ENCODE results near the gene NHEJ1. TPM values are rescaled to one million over a fixed set of nuclear protein-coding genes. Genes with fewer than 3 reads are reported as not detected.
A peak's percentile ranks its signal among the peaks of the same experiment; 100 is the strongest.

Gene NHEJ1
- total RNA-seq, 3 donors from 2014 or later, result 13.4 to 19.8 (median 17.6) TPM

- no peak overlapping the region for H3K27ac ChIP-seq
- intact Hi-C loops (cut with DNase I; ENCODE audit: low total_unique reads), result no loop called here
- H3K4me3 ChIP-seq, result no peak overlapping the region
- no peaks in the 10 kb centered on the region for H3K4me1 ChIP-seq
- no peaks in the 10 kb centered on the region for H3K27me3 ChIP-seq
- H3K9me3 ChIP-seq, result no peaks in the 10 kb centered on the region
- no peaks in the 10 kb centered on the region for H3K36me3 ChIP-seq
- DNase-seq (ENCODE audit: low spot score in 2 of 2), result peak in 1 of 2 donors; percentile 56
- no peak for TF ChIP-seq CTCF (IDR thresholded peaks at IDR 0.05)
- TF ChIP-seq POLR2A (IDR thresholded peaks at IDR 0.05), result no peak
- no peak for TF ChIP-seq POLR2AphosphoS5 (IDR thresholded peaks at IDR 0.05)
Measured at GRCh38 chr2:219109471-219109870, 51.1 kb downstream of the NHEJ1 start.

- Histone ChIP-seq H3K36me3 (no peaks in the 10 kb centered on the region), H3K4me3 (no peak overlapping the region), H3K27me3 (no peaks in the 10 kb centered on the region), H3K9me3 (no peaks in the 10 kb centered on the region), H3K4me1 (no peaks in the 10 kb centered on the region), H3K27ac (no peak overlapping the region)
- no peak for DNase-seq (ENCODE audit: low spot score in 2 of 2)
- intact Hi-C loops (cut with DNase I; ENCODE audit: low total_unique reads), result no loop called here
- TF ChIP-seq POLR2AphosphoS5 (IDR thresholded peaks at IDR 0.05), result no peak
Measured at GRCh38 chr2:219107758-219108157, 52.9 kb downstream of the NHEJ1 start.

- intact Hi-C loops (cut with DNase I; ENCODE audit: low total_unique reads), result no loop called here
Measured at GRCh38 chr2:219106251-219106650, 54.4 kb downstream of the NHEJ1 start.

GRCh38 chr2:219104107-219105035 is 56.2 kb downstream of the NHEJ1 start:
- Histone ChIP-seq H3K27ac (no peak overlapping the region), H3K4me3 (no peak overlapping the region), H3K4me1 (no peaks in the 10 kb centered on the region), H3K9me3 (no peaks in the 10 kb centered on the region), H3K27me3 (no peaks in the 10 kb centered on the region), H3K36me3 (no peaks in the 10 kb centered on the region)
- DNase-seq (ENCODE audit: low spot score in 2 of 2), result no peak
- no peak for TF ChIP-seq POLR2A (IDR thresholded peaks at IDR 0.05)
- TF ChIP-seq CTCF (IDR thresholded peaks at IDR 0.05), result peak; percentile 42 to 60 (median 51)
- intact Hi-C loops (cut with DNase I; ENCODE audit: low total_unique reads), result no loop called here

More at GRCh38 chr2:219106251-219106650, 54.4 kb downstream of the NHEJ1 start:
- Histone ChIP-seq H3K27ac (no peak overlapping the region), H3K36me3 (no peaks in the 10 kb centered on the region), H3K9me3 (no peaks in the 10 kb centered on the region), H3K4me1 (no peaks in the 10 kb centered on the region), H3K4me3 (no peak overlapping the region), H3K27me3 (no peaks in the 10 kb centered on the region)
- no peak for DNase-seq (ENCODE audit: low spot score in 2 of 2)
- TF ChIP-seq CTCF (IDR thresholded peaks at IDR 0.05), result no peak
- TF ChIP-seq POLR2A (IDR thresholded peaks at IDR 0.05), result no peak
- TF ChIP-seq POLR2AphosphoS5 (IDR thresholded peaks at IDR 0.05), result no peak

GRCh38 chr2:219099329-219099728 is 61.3 kb downstream of the NHEJ1 start:
- no peak for DNase-seq (ENCODE audit: low spot score in 2 of 2)
- H3K27ac ChIP-seq, result no peak overlapping the region
- H3K36me3 ChIP-seq, result no peaks in the 10 kb centered on the region
- no peak overlapping the region for H3K4me3 ChIP-seq
- no peaks in the 10 kb centered on the region for H3K4me1 ChIP-seq
- intact Hi-C loops (cut with DNase I; ENCODE audit: low total_unique reads), result no loop called here
- TF ChIP-seq CTCF (IDR thresholded peaks at IDR 0.05) (no peak), POLR2AphosphoS5 (IDR thresholded peaks at IDR 0.05) (no peak), POLR2A (IDR thresholded peaks at IDR 0.05) (no peak)
- H3K27me3 ChIP-seq, result no peaks in the 10 kb centered on the region
- H3K9me3 ChIP-seq, result no peaks in the 10 kb centered on the region
